Measurements from ENCODE around the gene JOSD1. TPM values are rescaled to one million over a fixed set of nuclear protein-coding genes. Genes with fewer than 3 reads are reported as not detected.
"Not testable (repeated sequence)": the region's sequence is repeated elsewhere in the genome, so short reads cannot be mapped to it uniquely, and the experiment has no call there.

JOSD1 gene
- total and polyA plus RNA-seq, 10 of the 15 experiments (the other 5 are each of a cell fraction or from before 2014, with no cell fraction given), result 6.2 to 54.6 (median 40.5) TPM

- no peak for TF ChIP-seq ZBTB4 (CRISPR knock-in tag; IDR thresholded peaks at IDR 0.05)
- TF ChIP-seq MYC (IDR thresholded peaks at IDR 0.05; ENCODE audit: insufficient read depth, insufficient read length, insufficient replicate concordance, low read length, severe bottlenecking), result no peak
- no peak for TF ChIP-seq PKNOX1 (IDR thresholded peaks at IDR 0.05)
- TF ChIP-seq IKZF2 (IDR thresholded peaks at IDR 0.05), result no peak
These were observed 55.3 kb downstream of the JOSD1 start (continued) for GRCh38 chr22:38645430-38645829.

- POLR2A ChIA-PET; FAIRE-seq; H2AFZ ChIP-seq (ENCODE audit: control insufficient read depth, low read depth, low read length); H3K4me2 ChIP-seq (ENCODE audit: control insufficient read depth, insufficient read depth); H3K9me3 ChIP-seq (replicated peaks; ENCODE audit: control insufficient read depth, insufficient read depth, low read length); H3K36me3 ChIP-seq (ENCODE audit: control insufficient read depth in 2 of 2, insufficient read depth in 2 of 2, low read length in 1 of 2); H4K20me1 ChIP-seq (ENCODE audit: control insufficient read depth, insufficient read depth); CTCF ChIA-PET; H3K27ac ChIP-seq (ENCODE audit: control insufficient read depth, insufficient read depth); BruUV-seq (replicated peaks); H3K9ac ChIP-seq (ENCODE audit: control insufficient read depth, insufficient read depth, low read length); ATAC-seq; H3K4me1 ChIP-seq (ENCODE audit: control insufficient read depth, insufficient read depth, low read length); SMC1A ChIA-PET (ENCODE audit: uncharacterized antibody, unreplicated experiment); in situ Hi-C loops (cut with MboI); DNase-seq (ENCODE audit: low read depth, low spot score); H3K79me2 ChIP-seq (ENCODE audit: control insufficient read depth, insufficient read depth, low read length); RAD21 ChIA-PET (ENCODE audit: unreplicated experiment); H3K27me3 ChIP-seq (replicated peaks in 1 of 2; ENCODE audit: control insufficient read depth in 2 of 2, insufficient read depth in 2 of 2, low read length in 1 of 2); intact Hi-C loops (cut with micrococcal nuclease; ENCODE audit: unreplicated experiment); H3K4me3 ChIP-seq: not testable (repeated sequence)
- 47% methylated on average over 5 of the region's 5 CpGs for WGBS (ENCODE audit: insufficient coverage, insufficient replicate concordance, low lambda C conversion rate, missing lambda C conversion rate)
These were observed 56.5 kb downstream of the JOSD1 start for GRCh38 chr22:38644245-38644644.
